ENCODE data around the gene DCDC2. TPM values are rescaled to one million over a fixed set of nuclear protein-coding genes. Genes with fewer than 3 reads are reported as not detected.
A peak's percentile ranks its signal among the peaks of the same experiment; 100 is the strongest.
"Not testable (repeated sequence)": the region's sequence is repeated elsewhere in the genome, so short reads cannot be mapped to it uniquely, and the experiment has no call there.

Gene DCDC2
- total RNA-seq, 1 experiment from 2014 or later, result not detected

GRCh38 chr6:24252280-24252679, 105.6 kb downstream of the DCDC2 start:
- Histone ChIP-seq H3K27me3 (no peaks in the 10 kb centered on the region), H3K4me3 (no peak overlapping the region), H3K9me3 (no peaks in the 10 kb centered on the region), H3K36me3 (no peaks in the 10 kb centered on the region)
- no peak for DNase-seq

GRCh38 chr6:24251339-24251738, 106.5 kb downstream of the DCDC2 start:
- Histone ChIP-seq H3K27me3 (no peaks in the 10 kb centered on the region), H3K4me3 (no peak overlapping the region), H3K9me3 (no peaks in the 10 kb centered on the region), H3K36me3 (no peaks in the 10 kb centered on the region)
- no peak for DNase-seq

- no peaks in the 10 kb centered on the region for H3K36me3 ChIP-seq
- no peak overlapping the region for H3K4me3 ChIP-seq
- H3K27me3 ChIP-seq, result no peaks in the 10 kb centered on the region
- DNase-seq, result no peak
- no peaks in the 10 kb centered on the region for H3K9me3 ChIP-seq
Observed at GRCh38 chr6:24249926-24250325, 107.9 kb downstream of the DCDC2 start.

- H3K27me3 ChIP-seq, result no peaks in the 10 kb centered on the region
- no peak overlapping the region for H3K4me3 ChIP-seq
- no peak for DNase-seq
- no peaks in the 10 kb centered on the region for H3K9me3 ChIP-seq
- no peaks in the 10 kb centered on the region for H3K36me3 ChIP-seq
Observed at GRCh38 chr6:24245275-24245674, 112.6 kb downstream of the DCDC2 start.

DNA sequence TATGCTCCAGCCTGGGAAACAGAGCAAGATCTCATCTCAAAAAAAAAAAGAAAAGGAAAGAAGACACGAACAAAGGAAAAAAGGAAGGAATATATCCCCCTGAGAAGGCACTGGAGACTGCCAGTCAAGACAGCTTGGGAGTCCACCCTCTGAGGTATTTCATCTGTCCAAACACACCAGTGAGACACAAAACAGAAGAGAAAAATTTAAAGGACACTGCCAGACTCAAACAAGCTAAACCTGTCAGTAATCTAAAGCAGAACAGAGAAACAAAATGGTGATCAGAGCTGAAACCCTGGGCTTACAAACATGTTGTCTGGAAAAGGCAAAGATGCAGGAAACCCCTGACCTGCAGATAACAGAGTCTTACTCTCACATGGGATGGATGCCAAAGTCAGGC, 114.9 kb downstream of the DCDC2 start:
- H3K36me3 ChIP-seq, result no peaks in the 10 kb centered on the region
- no peak overlapping the region for H3K4me3 ChIP-seq
- DNase-seq, result no peak
- no peaks in the 10 kb centered on the region for H3K27me3 ChIP-seq
- H3K9me3 ChIP-seq, result no peaks in the 10 kb centered on the region

GRCh38 chr6:24241779-24242178, 116.1 kb downstream of the DCDC2 start:
- H3K4me3 ChIP-seq, H3K27me3 ChIP-seq, H3K36me3 ChIP-seq, H3K9me3 ChIP-seq, DNase-seq: not testable (repeated sequence)

DNA sequence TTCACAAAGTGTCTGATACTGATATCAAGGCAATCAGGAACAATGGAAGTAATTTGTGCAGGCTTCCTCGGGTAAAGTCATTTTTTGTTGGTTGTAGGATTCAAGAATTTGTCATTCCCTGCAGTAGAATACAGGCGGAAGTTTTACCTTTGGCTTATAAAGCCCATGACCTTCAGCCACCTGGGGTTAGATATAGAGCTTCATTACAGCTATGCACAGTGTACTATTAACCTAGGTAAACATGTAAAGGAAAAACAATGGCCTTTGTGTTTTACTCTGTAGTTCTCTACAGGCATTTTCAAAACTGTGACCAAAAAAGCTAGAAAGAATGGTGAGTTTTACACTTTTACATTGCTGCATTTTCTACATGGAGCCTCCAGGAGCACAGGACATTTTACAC, 116.9 kb downstream of the DCDC2 start:
- H3K9me3 ChIP-seq, result no peaks in the 10 kb centered on the region
- no peak for DNase-seq
- no peaks in the 10 kb centered on the region for H3K36me3 ChIP-seq
- no peaks in the 10 kb centered on the region for H3K27me3 ChIP-seq
- H3K4me3 ChIP-seq, result no peak overlapping the region

- no peak for DNase-seq
- H3K27me3 ChIP-seq, result no peaks in the 10 kb centered on the region
Observed at GRCh38 chr6:24240380-24240928, 117.4 kb downstream of the DCDC2 start.

DNA sequence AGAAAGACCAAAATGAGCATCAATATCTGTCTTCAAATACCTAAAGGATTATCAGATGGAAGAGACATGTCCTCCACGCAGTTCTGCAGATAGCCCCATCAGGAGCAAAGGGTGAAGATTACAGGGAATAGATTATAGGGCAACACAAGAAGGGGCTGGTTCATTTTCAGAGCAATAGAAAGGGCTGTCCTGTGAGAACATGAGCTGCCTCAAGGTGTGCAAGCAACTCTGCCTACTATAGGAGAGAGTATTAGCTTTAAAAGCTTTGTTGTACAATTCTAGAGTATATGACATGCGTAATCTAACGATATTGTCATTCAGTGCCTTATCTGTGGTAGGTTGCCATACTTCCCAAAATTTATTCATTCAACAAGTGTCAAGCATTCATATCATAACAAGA, 119.2 kb downstream of the DCDC2 start:
- Histone ChIP-seq H3K4me3 (no peak overlapping the region), H3K36me3 (no peaks in the 10 kb centered on the region), H3K9me3 (no peaks in the 10 kb centered on the region), H3K27me3 (no peaks in the 10 kb centered on the region)
- DNase-seq, result no peak

More at GRCh38 chr6:24240380-24240928, 117.4 kb downstream of the DCDC2 start:
- Histone ChIP-seq H3K36me3 (no peaks in the 10 kb centered on the region), H3K4me3 (no peak overlapping the region), H3K9me3 (no peaks in the 10 kb centered on the region)

DNA sequence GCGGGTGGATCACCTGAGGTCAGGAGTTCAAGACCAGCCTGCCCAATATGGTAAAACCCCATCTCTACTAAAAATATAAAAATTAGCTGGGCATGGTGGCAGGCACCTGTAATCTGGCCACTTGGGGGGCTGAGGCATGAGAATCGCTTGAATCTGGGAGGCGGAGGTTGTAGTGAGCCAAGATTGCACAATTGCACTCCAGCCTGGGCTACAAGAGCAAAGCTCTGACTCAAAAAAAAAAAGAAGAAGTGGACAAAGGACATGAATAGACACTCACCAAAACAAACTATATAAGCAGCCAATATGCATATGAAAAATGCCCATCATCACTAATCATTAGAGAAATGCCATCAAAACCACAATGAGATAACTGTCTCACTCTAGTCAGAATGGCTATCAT, 121.1 kb downstream of the DCDC2 start:
- DNase-seq, H3K9me3 ChIP-seq, H3K4me3 ChIP-seq, H3K36me3 ChIP-seq, H3K27me3 ChIP-seq: not testable (repeated sequence)

DNA sequence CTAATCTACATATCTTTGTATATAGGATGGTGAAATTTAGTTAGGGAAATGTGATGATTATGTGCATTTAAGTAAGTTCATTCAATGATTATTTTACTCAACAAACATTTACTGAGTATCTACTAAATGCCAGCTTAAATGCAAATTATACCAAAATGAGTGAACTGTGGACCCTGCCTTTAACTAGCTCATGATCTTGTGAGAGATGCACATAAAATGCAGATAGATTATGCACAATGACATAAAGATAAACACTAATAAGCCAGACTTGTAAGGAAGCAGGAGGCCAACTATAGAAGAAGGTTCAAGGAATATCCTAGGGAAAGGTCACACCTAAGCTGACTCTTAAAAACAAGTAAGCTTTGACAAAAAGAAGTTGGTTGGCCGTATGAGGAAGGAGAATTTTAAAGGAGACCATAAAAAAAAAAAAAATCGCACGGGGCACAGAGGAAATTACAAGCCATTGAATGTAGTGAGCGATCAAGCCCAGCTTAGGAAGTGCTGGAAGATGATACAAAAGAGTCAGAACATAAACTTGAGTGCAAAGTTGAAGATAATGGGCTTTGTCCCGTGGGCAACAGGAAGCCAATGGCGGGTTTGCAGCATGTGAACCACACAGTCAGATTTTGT, 123.9 kb downstream of the DCDC2 start:
- Histone ChIP-seq H3K4me3 (no peak overlapping the region), H3K36me3 (no peaks in the 10 kb centered on the region), H3K27me3 (no peaks in the 10 kb centered on the region), H3K9me3 (no peaks in the 10 kb centered on the region)
- no peak for DNase-seq

DNA sequence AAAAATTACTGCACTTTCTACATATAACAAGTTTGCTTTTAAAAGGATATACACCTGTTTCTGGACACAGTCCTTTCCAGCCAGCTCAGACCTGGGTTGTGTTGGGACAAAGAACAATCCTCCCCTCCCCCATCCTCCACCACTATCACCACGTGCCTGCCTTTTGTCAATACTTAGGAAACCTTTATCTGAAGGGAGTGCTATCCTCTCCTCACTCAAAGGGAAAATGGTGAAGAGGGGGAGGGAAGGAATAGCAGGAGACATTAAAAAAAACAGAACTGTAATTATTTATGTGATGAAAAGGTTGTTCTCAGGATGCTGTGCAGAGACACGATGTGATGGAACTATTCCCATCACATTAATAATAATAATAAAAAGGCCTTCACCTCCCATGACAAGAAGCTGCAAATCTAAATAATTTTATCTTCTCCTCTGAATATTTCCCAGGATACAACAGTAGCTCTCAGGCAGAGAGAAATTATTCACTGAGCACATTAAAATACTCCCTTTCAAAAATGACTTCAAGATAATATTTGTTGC, 126.4 kb downstream of the DCDC2 start:
- Histone ChIP-seq H3K27me3 (no peaks in the 10 kb centered on the region), H3K4me3 (no peak overlapping the region), H3K9me3 (no peaks in the 10 kb centered on the region), H3K36me3 (no peaks in the 10 kb centered on the region)
- no peak for DNase-seq

- no peak for DNase-seq
- Histone ChIP-seq H3K9me3 (no peaks in the 10 kb centered on the region), H3K27me3 (no peaks in the 10 kb centered on the region), H3K36me3 (no peaks in the 10 kb centered on the region), H3K4me3 (no peak overlapping the region)
Observed at GRCh38 chr6:24229696-24230405, 128.0 kb downstream of the DCDC2 start.

DNA sequence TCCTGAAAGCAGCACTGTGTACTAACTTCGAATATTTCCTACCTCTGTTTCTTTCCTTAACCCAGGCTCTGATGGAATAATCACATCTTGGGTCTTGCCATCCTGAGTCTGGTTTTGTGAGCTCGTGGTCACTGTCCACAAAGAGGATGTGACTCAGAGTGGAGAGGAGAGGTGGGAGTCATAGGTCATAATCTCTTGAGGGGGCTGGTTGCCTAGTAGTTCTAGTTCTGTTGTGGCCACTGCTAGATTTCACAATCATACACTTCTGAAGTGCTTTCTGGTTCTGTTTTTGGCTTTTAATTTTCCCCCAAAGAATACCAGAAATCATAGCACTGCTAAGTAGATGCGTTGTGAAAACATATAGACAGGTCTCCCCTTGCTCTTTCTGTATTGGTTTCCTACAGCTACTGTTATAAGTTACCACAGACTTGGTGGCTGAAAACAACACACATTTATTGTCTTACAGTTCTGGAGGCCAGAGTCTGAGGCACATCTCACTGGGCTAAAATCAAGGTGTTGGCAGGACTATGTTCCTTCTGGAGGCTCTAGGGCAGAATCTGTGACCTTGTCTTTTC, 129.1 kb downstream of the DCDC2 start:
- no peaks in the 10 kb centered on the region for H3K9me3 ChIP-seq
- peak; percentile 0 for DNase-seq
- H3K4me3 ChIP-seq, result no peak overlapping the region
- H3K27me3 ChIP-seq, result no peaks in the 10 kb centered on the region
- no peaks in the 10 kb centered on the region for H3K36me3 ChIP-seq

GRCh38 chr6:24228123-24228522, 129.7 kb downstream of the DCDC2 start:
- no peaks in the 10 kb centered on the region for H3K36me3 ChIP-seq
- H3K9me3 ChIP-seq, result no peaks in the 10 kb centered on the region
- H3K4me3 ChIP-seq, result no peak overlapping the region
- no peaks in the 10 kb centered on the region for H3K27me3 ChIP-seq
- DNase-seq, result no peak

GRCh38 chr6:24227556-24227955, 130.3 kb downstream of the DCDC2 start:
- Histone ChIP-seq H3K36me3 (no peaks in the 10 kb centered on the region), H3K27me3 (no peaks in the 10 kb centered on the region), H3K4me3 (no peak overlapping the region), H3K9me3 (no peaks in the 10 kb centered on the region)
- DNase-seq, result no peak

DNA sequence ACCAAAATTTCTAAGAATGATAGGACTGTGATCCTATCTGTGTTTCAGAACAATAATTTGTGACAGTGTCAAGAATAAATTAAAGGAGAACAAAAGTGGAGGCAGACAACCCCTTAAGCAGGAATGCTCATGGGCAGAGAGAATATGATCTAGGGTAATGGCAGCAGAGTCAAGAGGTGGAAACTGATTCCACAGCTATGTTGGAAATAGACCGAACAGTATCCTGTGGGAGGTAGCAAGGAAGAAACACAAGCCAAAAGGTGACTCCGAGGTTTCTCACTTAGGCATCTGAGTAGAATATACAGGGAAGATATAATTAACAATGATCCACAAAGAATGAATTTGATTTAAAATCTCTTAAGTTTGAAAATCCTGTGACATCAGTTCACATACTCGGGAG, 131.3 kb downstream of the DCDC2 start:
- no peaks in the 10 kb centered on the region for H3K27me3 ChIP-seq
- H3K36me3 ChIP-seq, result no peaks in the 10 kb centered on the region
- no peak for DNase-seq
- H3K4me3 ChIP-seq, result no peak overlapping the region
- H3K9me3 ChIP-seq, result no peaks in the 10 kb centered on the region
